Sigmoid colon (tissue), 4 donors: ENCODE measurements around the gene MSANTD3.

Source experiments
- CTCF ChIP-seq, 4 experiments: fragments of 450-650 bp in 3 of 4; fragments of 200-600 bp in 1 of 4; IDR thresholded peaks; one replicate each; pipeline ENCODE4 v1.5.1; 2016 to 2019; ENCODE audit warnings: antibody characterized with exemption in 4 of 4, mild to moderate bottlenecking in 3 of 4, moderate library complexity in 2 of 4
- EP300 ChIP-seq, 4 donors: sonication (generic); formaldehyde crosslinking; IDR thresholded peaks; one replicate each; pipeline ENCODE4 v1.6.1; 2017; ENCODE audit warnings: antibody characterized with exemption in 4 of 4
- POLR2A ChIP-seq, 2 donors: fragments of 450-650 bp; IDR thresholded peaks; one replicate each; pipeline ENCODE4 v1.6.1; 2016; ENCODE audit warnings: antibody characterized with exemption in 2 of 2, mild to moderate bottlenecking in 2 of 2, moderate library complexity in 2 of 2
- POLR2AphosphoS5 ChIP-seq, 4 donors: sonication (generic); formaldehyde crosslinking; IDR thresholded peaks; one replicate each; pipeline ENCODE4 v1.6.1; 2017; ENCODE audit warnings: antibody characterized with exemption in 4 of 4

- TF ChIP-seq CTCF (IDR thresholded peaks at IDR 0.05): no peak
- TF ChIP-seq EP300 (IDR thresholded peaks at IDR 0.05): no peak
- no peak for TF ChIP-seq POLR2A (IDR thresholded peaks at IDR 0.05)
- no peak for TF ChIP-seq POLR2AphosphoS5 (IDR thresholded peaks at IDR 0.05)
Measured at GRCh38 chr9:100479820-100480219, 52.9 kb downstream of the MSANTD3 start.
